ENCODE data around the gene KLHL25.

KLHL25 gene

DNA sequence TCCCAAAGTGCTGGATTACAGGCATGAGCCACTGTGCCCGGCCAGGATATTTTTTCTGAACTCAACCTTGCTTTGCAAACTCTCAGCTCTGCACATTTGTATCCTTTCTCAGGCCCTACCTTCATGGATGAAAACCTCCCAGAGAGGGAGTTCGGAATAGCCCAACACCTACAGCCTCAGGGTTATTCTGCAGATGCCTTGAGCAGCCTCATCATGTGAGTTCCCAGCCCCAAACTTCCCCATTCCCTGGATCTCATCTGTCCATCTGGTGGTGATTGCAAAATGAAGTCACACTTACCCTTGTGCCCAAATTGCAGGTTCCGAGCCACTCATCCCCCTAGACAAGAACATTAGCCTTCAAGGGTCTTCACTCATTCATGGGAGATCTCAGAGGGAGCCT lies 39.9 kb upstream of the KLHL25 start:
- TF ChIP-seq, protein P1, sequence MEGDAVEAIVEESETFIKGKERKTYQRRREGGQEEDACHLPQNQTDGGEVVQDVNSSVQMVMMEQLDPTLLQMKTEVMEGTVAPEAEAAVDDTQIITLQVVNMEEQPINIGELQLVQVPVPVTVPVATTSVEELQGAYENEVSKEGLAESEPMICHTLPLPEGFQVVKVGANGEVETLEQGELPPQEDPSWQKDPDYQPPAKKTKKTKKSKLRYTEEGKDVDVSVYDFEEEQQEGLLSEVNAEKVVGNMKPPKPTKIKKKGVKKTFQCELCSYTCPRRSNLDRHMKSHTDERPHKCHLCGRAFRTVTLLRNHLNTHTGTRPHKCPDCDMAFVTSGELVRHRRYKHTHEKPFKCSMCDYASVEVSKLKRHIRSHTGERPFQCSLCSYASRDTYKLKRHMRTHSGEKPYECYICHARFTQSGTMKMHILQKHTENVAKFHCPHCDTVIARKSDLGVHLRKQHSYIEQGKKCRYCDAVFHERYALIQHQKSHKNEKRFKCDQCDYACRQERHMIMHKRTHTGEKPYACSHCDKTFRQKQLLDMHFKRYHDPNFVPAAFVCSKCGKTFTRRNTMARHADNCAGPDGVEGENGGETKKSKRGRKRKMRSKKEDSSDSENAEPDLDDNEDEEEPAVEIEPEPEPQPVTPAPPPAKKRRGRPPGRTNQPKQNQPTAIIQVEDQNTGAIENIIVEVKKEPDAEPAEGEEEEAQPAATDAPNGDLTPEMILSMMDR (IDR thresholded peaks at IDR 0.05), result no peak

DNA sequence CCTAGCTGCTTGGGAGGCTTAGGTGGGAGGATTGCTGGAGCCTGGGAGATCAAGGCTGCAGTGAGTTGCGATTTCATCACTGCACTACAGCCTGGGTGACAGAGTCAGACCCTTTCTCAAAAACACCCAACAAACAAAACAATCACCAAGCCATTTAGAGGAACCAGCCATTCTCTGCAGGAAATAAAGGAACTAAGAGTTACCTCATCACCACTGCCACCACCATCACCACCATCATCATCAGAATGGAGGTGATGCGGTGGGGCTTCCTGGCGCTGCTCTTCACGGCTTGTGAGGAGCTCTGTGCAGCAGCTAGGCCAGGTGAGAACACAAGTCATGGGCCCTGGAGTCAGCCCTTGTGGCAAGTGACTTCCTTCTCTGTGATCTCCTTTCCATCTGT lies 37.7 kb upstream of the KLHL25 start:
- TF ChIP-seq, protein P1 (IDR thresholded peaks at IDR 0.05), result no peak

DNA sequence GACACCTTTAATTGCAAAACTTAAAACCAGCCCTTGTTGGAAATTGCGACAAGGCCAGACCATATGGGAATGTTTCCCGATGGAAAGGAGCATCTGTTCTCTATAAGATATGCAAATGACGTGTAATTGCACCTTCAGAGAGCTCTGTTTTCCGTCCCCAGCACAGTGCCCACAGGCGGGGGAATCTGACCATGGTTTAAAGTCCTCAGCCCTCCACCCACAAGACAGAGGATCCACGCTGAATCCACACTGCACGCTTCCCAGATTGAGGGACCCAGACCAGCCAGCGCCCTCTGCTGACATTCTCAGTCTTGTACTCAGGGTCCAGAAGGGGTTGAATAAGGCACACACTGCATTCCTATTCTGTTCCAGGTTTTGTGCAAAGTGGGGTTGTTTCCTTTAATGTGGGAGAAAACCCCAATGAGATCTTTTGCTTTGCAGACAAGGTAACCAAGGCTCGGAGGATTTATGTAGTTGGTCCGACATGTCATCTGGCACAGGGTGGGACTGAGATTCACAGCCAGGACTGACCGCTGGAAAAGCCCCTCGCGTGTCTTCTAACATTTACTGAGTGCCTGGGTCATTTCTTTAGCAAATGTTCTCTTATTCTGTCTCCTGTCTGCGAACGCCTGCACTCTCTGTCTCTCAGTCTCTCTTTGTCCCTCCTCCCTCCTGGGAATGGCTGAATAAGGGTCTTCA lies 36.8 kb upstream of the KLHL25 start:
- TF ChIP-seq, protein P1 (IDR thresholded peaks at IDR 0.05), result peak; percentile 72

DNA sequence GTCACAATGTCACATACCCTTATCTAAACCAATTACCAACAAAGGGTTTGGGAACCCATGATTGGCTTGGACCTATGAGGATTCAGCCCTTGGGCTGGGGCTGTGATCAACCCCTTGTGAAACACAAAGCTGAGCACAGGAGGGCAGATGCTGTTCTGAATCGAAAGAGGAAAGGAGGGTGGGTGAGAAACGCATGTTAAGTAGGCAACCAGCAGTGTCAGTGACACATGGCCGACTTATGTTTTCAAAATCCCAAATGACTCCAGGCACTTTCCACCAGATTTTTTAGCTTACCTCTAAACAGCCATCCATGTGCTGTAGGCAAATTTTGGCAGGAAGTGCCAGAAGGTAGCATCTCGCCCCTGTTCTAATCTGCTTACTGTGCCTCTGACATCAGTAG lies 34.1 kb upstream of the KLHL25 start:
- TF ChIP-seq, protein P1 (IDR thresholded peaks at IDR 0.05), result no peak

DNA sequence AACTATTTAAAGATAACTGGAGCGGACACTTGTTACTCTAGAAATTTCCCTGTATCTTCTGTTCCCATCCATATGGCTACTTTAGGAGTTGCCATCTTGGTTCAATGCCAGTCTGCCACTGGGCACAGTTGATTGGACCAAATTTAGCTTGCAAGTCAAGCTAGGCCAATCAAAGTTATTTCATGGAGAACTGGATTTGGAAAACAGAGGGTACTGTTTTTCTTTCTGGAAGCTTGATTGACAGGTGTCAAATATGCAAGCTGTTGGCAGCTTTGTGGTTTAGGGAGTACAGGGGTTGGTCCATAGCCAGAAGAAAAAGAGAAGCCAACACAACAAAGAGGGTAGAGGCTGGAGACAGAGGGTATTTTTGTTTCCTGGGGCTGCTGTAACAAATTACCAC lies 33.4 kb upstream of the KLHL25 start:
- TF ChIP-seq, protein P1 (IDR thresholded peaks at IDR 0.05), result no peak

DNA sequence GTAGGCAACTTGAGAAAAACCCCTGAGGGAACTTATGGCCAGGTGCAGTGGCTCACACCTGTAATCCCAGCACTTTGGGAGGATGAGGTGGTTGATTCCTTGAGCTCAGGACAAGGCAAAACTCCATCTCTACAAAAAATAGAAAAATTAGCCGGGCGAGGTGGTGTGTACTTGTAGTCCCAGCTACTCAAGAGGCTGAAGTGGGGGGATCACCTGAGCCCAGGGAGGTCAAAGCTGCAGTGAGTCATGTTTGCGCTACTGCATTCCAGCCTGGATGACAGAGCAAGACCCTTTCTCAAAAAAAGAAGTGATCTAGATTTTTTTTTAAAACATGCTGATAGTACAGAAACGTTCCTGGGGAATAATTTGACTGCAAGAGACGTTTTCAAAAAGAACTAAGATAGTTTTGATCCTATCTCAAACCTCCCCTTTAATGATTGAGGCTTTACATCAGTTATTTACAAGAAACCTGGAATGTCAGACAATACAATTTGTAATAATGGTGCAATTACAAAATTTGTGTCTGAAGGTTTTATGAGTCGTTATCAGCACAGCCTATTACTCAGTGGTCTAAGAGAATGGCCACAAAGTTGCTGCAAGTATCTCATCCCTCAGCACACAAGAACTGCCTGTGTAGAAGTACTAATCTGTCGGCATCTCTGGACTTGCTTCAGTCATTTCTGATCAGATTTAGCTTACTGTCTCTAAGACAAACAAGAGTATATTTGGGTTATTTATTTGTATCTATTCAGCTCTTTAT lies 32.2 kb upstream of the KLHL25 start:
- TF ChIP-seq, protein P1 (IDR thresholded peaks at IDR 0.05), result no peak

- TF ChIP-seq, protein P1 (IDR thresholded peaks at IDR 0.05), result no peak
Measured at GRCh38 chr15:85825719-85826118, 31.0 kb upstream of the KLHL25 start.

Data from LNCAP (cell line).